OCI-LY3 (cell line): ENCODE data around the gene ERBB3.

Experiments used
- EZH2phosphoT487 ChIP-seq: fragments of 200-600 bp; shearing (Covaris generic); IDR thresholded peaks from 2 replicates; pipeline ENCODE4 v1.6.1; 2018; ENCODE audit warnings: antibody characterized with exemption, mixed run types, low read depth
- TF ChIP-seq, protein P1 (sequence below): fragments of 200-600, 300-600 bp; sonication (generic); IDR thresholded peaks from 2 replicates; pipeline ENCODE4 v1.5.1; 2014; ENCODE audit warnings: antibody characterized with exemption, low read length, low read depth

DNA sequence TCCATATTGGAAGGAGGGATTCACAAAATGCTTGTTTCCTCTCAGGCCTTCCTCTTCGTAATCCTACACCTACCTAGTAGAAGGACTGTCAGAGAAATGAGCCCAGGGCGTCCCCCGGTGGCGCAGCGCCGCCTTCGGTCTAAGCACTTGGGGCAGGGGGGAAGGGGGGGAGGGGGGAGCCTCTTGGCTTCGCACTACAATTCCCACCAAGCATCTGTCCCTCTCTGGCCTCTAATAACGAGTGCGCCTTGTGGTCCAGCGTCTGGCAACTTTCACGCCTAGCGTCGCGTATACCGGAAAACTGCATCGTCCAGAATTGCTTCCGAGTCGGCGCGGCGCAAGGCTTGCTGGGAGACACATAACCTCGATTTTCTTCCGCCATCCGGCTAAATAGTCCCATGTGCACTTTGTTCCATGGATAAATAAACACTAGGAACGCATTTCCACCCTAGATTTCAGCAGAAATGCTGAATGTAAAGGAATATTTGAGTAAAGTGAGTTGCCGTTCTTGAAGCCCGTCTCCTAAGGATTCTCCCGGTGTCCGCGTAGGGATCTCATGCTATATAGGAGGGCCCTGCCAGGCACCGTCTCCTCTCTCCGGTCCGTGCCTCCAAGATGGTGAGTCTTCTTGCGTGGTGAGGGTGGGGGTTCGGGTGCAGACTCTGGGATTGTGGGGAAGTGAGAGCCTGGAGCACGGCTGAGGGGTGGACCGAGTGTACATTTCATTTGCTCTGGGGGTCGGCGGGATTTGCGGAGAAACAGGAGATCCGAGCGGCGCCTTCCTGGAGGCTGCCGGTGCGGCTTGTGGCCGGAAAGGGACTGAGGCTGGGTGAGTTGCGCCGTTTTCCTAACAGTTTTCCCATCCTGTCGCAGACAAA, 38.2 kb upstream of the ERBB3 start, which contains the start of gene RPS26:
- TF ChIP-seq, protein P1, sequence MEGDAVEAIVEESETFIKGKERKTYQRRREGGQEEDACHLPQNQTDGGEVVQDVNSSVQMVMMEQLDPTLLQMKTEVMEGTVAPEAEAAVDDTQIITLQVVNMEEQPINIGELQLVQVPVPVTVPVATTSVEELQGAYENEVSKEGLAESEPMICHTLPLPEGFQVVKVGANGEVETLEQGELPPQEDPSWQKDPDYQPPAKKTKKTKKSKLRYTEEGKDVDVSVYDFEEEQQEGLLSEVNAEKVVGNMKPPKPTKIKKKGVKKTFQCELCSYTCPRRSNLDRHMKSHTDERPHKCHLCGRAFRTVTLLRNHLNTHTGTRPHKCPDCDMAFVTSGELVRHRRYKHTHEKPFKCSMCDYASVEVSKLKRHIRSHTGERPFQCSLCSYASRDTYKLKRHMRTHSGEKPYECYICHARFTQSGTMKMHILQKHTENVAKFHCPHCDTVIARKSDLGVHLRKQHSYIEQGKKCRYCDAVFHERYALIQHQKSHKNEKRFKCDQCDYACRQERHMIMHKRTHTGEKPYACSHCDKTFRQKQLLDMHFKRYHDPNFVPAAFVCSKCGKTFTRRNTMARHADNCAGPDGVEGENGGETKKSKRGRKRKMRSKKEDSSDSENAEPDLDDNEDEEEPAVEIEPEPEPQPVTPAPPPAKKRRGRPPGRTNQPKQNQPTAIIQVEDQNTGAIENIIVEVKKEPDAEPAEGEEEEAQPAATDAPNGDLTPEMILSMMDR: peak; percentile 49
- TF ChIP-seq EZH2phosphoT487: no peak
